ENCODE results near the gene TOMT. TPM values are rescaled to one million over a fixed set of nuclear protein-coding genes. Genes with fewer than 3 reads are reported as not detected.

TOMT gene
- polyA plus RNA-seq, 5 donors = not detected

Other genes with a start within 250 kb of the TOMT start
- gene DEFB131B, start 227.5 kb upstream of the TOMT start, polyA plus RNA-seq (ENCODE audit: insufficient read depth in 1 of 5, insufficient read length in 5 of 5, low replicate concordance in 1 of 5) = 1 to 10 TPM in 4 of 5 donors, not detected in 1; 1.5 to 5.5 (median 3.2) TPM
- 10 to 100 TPM in 1 of 5 donors, 1 to 10 TPM in 4; 4.8 to 10.7 (median 8.3) TPM for gene XNDC1N, start 177.3 kb upstream of the TOMT start, polyA plus RNA-seq (ENCODE audit: insufficient read depth in 1 of 5, insufficient read length in 5 of 5, low replicate concordance in 1 of 5)
- 10 to 100 TPM; 30.7 to 39.9 (median 36.1) TPM for gene RNF121, start 176.9 kb upstream of the TOMT start, polyA plus RNA-seq (ENCODE audit: insufficient read depth in 1 of 5, insufficient read length in 5 of 5, low replicate concordance in 1 of 5)
- gene IL18BP, start 107.0 kb upstream of the TOMT start, polyA plus RNA-seq (ENCODE audit: insufficient read depth in 1 of 5, insufficient read length in 5 of 5, low replicate concordance in 1 of 5) = 10 to 100 TPM in 3 of 5 donors, 1 to 10 TPM in 2; 7.1 to 13.3 (median 10.2) TPM
- 100 to 1,000 TPM; 285 to 353 (median 311) TPM for gene NUMA1, start 25.4 kb upstream of the TOMT start, polyA plus RNA-seq (ENCODE audit: insufficient read depth in 1 of 5, insufficient read length in 5 of 5, low replicate concordance in 1 of 5)
- 10 to 100 TPM; 15.8 to 29.0 (median 20.7) TPM for gene LRRC51, start 25.1 kb upstream of the TOMT start, polyA plus RNA-seq (ENCODE audit: insufficient read depth in 1 of 5, insufficient read length in 5 of 5, low replicate concordance in 1 of 5)
- gene LAMTOR1, start 2.6 kb upstream of the TOMT start, polyA plus RNA-seq (ENCODE audit: insufficient read depth in 1 of 5, insufficient read length in 5 of 5, low replicate concordance in 1 of 5) = 100 to 1,000 TPM in 2 of 5 donors, 10 to 100 TPM in 3; 91.7 to 121 (median 98.5) TPM
- gene ANAPC15, start 6.8 kb downstream of the TOMT start, polyA plus RNA-seq (ENCODE audit: insufficient read depth in 1 of 5, insufficient read length in 5 of 5, low replicate concordance in 1 of 5) = 10 to 100 TPM; 36.4 to 49.1 (median 43.5) TPM
- gene FOLR3, start 29.8 kb downstream of the TOMT start, polyA plus RNA-seq (ENCODE audit: insufficient read depth in 1 of 5, insufficient read length in 5 of 5, low replicate concordance in 1 of 5) = 1 to 10 TPM; 1.6 to 2.5 (median 1.8) TPM
- gene FOLR1, start 86.2 kb downstream of the TOMT start, polyA plus RNA-seq (ENCODE audit: insufficient read depth in 1 of 5, insufficient read length in 5 of 5, low replicate concordance in 1 of 5) = 10 to 100 TPM; 52.6 to 97.6 (median 70.6) TPM
- 10 to 100 TPM; 14.5 to 21.6 (median 16.9) TPM for gene FOLR2, start 110.9 kb downstream of the TOMT start, polyA plus RNA-seq (ENCODE audit: insufficient read depth in 1 of 5, insufficient read length in 5 of 5, low replicate concordance in 1 of 5)
- 100 to 1,000 TPM; 136 to 204 (median 177) TPM for gene INPPL1, start 118.8 kb downstream of the TOMT start, polyA plus RNA-seq (ENCODE audit: insufficient read depth in 1 of 5, insufficient read length in 5 of 5, low replicate concordance in 1 of 5)
- under 1 TPM in 3 of 5 donors, not detected in 2; 0.13 to 0.20 (median 0.17) TPM for gene PHOX2A, start 138.3 kb downstream of the TOMT start, polyA plus RNA-seq (ENCODE audit: insufficient read depth in 1 of 5, insufficient read length in 5 of 5, low replicate concordance in 1 of 5)